Measurements from ENCODE around the gene GFOD1.

Gene GFOD1

GRCh38 chr6:13354331-13355042 is 132.9 kb downstream of the GFOD1 start:
- no peak for TF ChIP-seq POLR2A (IDR thresholded peaks at IDR 0.05; ENCODE audit: low read depth, low read length)
- FAIRE-seq (peak; percentile 81), DNase-seq (ENCODE audit: insufficient read length, low spot score) (peak; percentile 51)

GRCh38 chr6:13352165-13352564 is 135.2 kb downstream of the GFOD1 start:
- no peak for TF ChIP-seq POLR2A (IDR thresholded peaks at IDR 0.05; ENCODE audit: low read depth, low read length)
- DNase-seq (ENCODE audit: insufficient read length, low spot score), result no peak
- FAIRE-seq, result no peak

- DNase-seq (ENCODE audit: insufficient read length, low spot score), result no peak
- no peak for FAIRE-seq
- no peak for TF ChIP-seq POLR2A (IDR thresholded peaks at IDR 0.05; ENCODE audit: low read depth, low read length)
Measured at GRCh38 chr6:13351271-13351670, 136.1 kb downstream of the GFOD1 start.

- FAIRE-seq, result no peak
- TF ChIP-seq POLR2A (IDR thresholded peaks at IDR 0.05; ENCODE audit: low read depth, low read length), result no peak
- no peak for DNase-seq (ENCODE audit: insufficient read length, low spot score)
Measured at GRCh38 chr6:13349811-13350506, 137.4 kb downstream of the GFOD1 start.

DNA sequence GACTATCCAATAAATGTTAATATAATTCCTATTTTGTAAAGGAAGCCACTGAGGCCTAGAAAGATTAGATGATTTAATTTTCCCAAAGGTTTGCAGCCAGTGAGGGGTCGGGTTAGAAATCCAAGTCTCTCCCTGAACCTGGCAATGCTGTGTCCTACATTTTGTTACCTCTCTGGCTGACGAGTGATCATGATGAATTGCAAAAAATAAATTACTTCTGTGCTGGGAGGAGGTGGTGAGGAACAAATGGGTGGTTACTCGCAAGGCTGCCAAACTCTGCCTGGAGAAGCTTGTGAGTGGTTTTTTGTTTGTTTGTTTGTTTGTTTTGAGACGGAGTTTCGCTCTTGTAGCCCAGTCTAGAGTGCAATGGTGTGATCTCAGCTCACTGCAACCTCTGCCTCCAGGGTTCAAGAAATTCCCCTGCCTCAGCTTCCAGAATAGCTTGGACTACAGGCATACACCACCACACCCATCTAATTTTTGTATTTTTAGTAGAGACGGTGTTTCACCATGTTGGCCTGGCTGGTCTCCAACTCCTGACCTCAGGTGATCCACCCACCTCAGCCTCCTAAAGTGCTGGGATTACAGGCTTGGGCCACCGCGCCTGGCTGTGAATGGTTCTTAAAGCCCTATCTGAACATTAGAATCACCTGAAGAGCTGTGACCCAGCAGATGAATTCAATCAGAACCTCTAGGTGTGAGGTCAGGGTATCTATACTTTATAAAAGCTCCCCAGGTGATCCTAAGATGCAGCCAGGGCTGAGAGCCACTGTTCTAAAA is 138.9 kb downstream of the GFOD1 start:
- FAIRE-seq (no peak), DNase-seq (ENCODE audit: insufficient read length, low spot score) (no peak)
- no peak for TF ChIP-seq POLR2A (IDR thresholded peaks at IDR 0.05; ENCODE audit: low read depth, low read length)

DNA sequence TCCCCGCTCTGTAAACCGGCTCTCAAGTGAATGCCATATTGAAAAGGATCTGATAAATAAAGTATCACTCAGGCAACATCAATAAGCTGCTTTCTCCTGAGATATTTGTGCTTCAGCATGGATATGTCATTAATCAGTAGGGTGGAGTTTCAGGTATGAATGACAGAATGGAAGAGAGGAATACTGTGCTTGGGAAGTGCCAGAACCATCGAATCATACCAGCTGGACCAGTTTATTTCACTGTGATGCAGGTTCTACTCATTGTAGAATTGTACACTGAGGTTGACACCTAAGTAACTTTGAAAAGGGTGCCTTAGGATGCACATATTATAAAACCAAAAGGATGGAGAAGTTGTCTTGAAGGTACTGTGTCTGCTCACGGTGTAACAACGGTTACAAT is 141.2 kb downstream of the GFOD1 start:
- no peak for FAIRE-seq
- TF ChIP-seq POLR2A (IDR thresholded peaks at IDR 0.05; ENCODE audit: low read depth, low read length), result no peak

DNA sequence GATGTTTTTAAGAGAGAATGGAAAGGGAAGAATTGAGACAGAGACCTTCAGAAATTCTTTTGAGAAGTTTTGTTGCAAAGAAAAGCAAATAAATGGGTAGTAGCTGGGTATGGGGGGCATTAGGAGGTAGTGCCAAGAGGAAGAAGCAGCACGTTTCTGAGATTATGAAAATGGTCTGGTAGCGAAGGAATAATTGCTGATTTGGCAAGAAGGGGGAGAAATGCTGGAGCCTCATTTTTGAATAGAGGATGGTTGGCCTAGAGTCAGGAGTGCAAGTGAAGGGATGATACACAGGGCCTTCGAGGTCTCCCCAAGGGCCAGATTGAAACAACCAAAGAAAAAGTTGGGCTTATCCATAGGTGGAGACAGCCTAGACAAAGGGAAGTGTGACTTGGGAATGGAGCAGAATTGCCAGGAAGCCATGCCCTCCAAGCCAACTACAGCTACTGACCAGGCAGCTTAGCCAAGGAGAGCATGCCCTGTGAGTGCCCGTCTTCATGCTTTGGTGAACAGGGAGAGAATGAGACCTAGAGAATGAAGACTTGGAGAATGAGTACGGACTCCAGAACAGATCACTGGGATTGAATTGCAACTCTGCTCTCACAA is 144.9 kb downstream of the GFOD1 start:
- DNase-seq (ENCODE audit: insufficient read length, low spot score) (no peak), FAIRE-seq (no peak)
- TF ChIP-seq POLR2A (IDR thresholded peaks at IDR 0.05; ENCODE audit: low read depth, low read length), result no peak

More for the DNA sequence above, 141.2 kb downstream of the GFOD1 start:
- no peak for DNase-seq (ENCODE audit: insufficient read length, low spot score)

- no peak for DNase-seq (ENCODE audit: insufficient read length, low spot score)
- FAIRE-seq, result no peak
- no peak for TF ChIP-seq POLR2A (IDR thresholded peaks at IDR 0.05; ENCODE audit: low read depth, low read length)
Measured at GRCh38 chr6:13339863-13340630, 147.4 kb downstream of the GFOD1 start.

GRCh38 chr6:13338038-13338437 is 149.4 kb downstream of the GFOD1 start:
- no peak for TF ChIP-seq POLR2A (IDR thresholded peaks at IDR 0.05; ENCODE audit: low read depth, low read length)
- DNase-seq (ENCODE audit: insufficient read length, low spot score), result no peak
- FAIRE-seq, result no peak

DNA sequence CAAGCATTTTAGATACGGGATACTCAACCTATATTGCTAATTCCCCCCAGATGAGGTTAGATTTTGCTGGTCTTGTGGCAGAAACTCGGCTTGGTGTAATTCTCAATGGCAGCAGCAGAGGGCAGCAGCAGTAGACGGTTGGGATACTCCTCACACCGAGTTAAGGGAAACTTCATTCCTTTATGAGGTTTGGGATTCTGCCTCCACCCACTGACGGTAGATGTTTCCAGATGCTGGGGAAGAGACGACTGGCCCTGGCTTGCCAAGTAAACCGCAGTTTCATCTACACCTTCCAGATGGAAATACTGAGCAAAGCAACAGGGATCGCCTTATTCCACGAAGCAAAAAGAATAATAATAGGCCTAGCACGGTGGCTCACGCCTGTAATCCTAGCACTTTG is 150.8 kb downstream of the GFOD1 start:
- no peak for TF ChIP-seq POLR2A (IDR thresholded peaks at IDR 0.05; ENCODE audit: low read depth, low read length)
- FAIRE-seq (peak; percentile 82), DNase-seq (ENCODE audit: insufficient read length, low spot score) (peak; percentile 76)

DNA sequence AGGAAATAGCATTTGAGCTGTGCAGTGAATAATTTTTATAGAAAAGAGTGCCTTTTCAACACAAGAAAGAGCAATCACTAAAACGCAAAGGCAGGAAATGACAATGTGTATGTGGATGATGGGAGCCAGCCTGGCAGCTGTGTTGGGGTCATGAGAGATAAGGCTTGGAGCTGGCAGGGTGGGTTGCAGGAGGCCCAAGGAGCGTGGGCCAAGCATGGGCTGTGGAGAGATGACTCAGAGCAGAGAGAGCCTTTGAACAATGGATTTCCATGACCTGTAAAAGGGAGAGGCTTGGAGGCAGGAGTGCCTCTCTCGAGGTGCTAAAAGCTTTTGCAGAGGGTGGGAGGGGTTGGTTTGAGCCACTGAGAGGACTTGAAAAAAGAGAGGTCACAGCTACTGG is 152.4 kb downstream of the GFOD1 start:
- no peak for TF ChIP-seq POLR2A (IDR thresholded peaks at IDR 0.05; ENCODE audit: low read depth, low read length)
- FAIRE-seq (no peak), DNase-seq (ENCODE audit: insufficient read length, low spot score) (no peak)

GRCh38 chr6:13332349-13332706 is 155.1 kb downstream of the GFOD1 start:
- FAIRE-seq (no peak), DNase-seq (ENCODE audit: insufficient read length, low spot score) (no peak)
- no peak for TF ChIP-seq POLR2A (IDR thresholded peaks at IDR 0.05; ENCODE audit: low read depth, low read length)

Data from H54 (cell line).